ENCODE results near the gene MTX1.

DNA sequence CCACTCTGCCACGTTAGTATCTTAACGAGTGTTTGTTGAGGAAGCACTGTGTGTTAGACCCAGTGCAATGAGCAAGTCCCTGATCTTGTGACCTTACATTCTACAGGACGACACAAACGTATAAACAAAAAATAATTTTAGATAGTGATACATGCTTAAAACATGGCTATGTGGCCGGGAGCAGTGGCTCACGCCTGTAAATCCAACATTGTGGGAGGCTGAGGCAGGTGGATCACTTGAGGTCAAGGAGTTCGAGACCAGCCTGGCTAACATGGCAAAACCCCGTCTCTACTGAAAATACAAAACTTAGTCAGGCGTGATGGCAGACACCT, 19.6 kb downstream of the MTX1 start:
- TF ChIP-seq, protein P1, sequence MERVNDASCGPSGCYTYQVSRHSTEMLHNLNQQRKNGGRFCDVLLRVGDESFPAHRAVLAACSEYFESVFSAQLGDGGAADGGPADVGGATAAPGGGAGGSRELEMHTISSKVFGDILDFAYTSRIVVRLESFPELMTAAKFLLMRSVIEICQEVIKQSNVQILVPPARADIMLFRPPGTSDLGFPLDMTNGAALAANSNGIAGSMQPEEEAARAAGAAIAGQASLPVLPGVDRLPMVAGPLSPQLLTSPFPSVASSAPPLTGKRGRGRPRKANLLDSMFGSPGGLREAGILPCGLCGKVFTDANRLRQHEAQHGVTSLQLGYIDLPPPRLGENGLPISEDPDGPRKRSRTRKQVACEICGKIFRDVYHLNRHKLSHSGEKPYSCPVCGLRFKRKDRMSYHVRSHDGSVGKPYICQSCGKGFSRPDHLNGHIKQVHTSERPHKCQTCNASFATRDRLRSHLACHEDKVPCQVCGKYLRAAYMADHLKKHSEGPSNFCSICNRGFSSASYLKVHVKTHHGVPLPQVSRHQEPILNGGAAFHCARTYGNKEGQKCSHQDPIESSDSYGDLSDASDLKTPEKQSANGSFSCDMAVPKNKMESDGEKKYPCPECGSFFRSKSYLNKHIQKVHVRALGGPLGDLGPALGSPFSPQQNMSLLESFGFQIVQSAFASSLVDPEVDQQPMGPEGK (CRISPR knock-in tag; IDR thresholded peaks at IDR 0.05; ENCODE audit: borderline replicate concordance), result no peak
- no peak; the same call in 1 of the 2 replicates for TF ChIP-seq ZNF70 (CRISPR knock-in tag; IDR thresholded peaks at IDR 0.05)
- no peak for TF ChIP-seq ZFP30 (CRISPR knock-in tag; IDR thresholded peaks at IDR 0.05)
- no peak for TF ChIP-seq ARNTL (CRISPR knock-in tag; IDR thresholded peaks at IDR 0.05; ENCODE audit: borderline replicate concordance, low read depth)
- TF ChIP-seq, protein P2, sequence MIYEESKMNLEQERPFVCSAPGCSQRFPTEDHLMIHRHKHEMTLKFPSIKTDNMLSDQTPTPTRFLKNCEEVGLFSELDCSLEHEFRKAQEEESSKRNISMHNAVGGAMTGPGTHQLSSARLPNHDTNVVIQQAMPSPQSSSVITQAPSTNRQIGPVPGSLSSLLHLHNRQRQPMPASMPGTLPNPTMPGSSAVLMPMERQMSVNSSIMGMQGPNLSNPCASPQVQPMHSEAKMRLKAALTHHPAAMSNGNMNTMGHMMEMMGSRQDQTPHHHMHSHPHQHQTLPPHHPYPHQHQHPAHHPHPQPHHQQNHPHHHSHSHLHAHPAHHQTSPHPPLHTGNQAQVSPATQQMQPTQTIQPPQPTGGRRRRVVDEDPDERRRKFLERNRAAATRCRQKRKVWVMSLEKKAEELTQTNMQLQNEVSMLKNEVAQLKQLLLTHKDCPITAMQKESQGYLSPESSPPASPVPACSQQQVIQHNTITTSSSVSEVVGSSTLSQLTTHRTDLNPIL (CRISPR knock-in tag; IDR thresholded peaks at IDR 0.05; ENCODE audit: low read depth), result no peak
- TF ChIP-seq BACH2 (CRISPR knock-in tag; IDR thresholded peaks at IDR 0.05; ENCODE audit: borderline replicate concordance), result no peak
- no peak for TF ChIP-seq ZNF8 (CRISPR knock-in tag; IDR thresholded peaks at IDR 0.05)
- no peak for TF ChIP-seq TSHZ2 (CRISPR knock-in tag; IDR thresholded peaks at IDR 0.05)
- TF ChIP-seq ZFP3 (CRISPR knock-in tag; IDR thresholded peaks at IDR 0.05), result no peak
